ENCODE data around the gene TMEFF2.

DNA sequence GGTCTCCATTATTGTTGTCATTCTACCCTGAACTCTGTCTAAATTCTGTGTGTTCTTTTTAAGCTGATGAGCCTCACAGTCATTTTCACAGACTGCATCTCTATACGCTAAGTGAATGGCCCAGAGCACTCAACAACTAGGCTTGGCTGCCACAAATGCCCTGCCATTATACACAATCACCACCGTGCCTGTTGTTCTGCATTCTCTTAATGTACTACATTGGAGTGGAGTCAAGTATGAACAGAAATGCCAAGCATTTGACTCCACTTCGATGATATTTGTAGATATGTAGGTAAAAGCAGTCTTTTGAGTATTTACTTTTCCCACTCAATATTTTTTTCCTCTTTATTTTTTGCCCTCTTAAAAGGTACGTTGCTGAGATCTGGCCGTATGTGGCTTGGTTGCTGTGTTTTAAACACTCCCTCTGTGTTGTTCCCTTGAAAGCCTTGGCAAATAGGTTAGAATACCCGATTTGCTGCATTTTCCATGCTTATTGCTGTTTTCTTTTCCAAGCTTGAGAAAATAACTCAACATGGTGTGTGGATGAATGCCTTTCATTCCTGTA lies 36.2 kb upstream of the TMEFF2 start:
- TF ChIP-seq, protein P1, sequence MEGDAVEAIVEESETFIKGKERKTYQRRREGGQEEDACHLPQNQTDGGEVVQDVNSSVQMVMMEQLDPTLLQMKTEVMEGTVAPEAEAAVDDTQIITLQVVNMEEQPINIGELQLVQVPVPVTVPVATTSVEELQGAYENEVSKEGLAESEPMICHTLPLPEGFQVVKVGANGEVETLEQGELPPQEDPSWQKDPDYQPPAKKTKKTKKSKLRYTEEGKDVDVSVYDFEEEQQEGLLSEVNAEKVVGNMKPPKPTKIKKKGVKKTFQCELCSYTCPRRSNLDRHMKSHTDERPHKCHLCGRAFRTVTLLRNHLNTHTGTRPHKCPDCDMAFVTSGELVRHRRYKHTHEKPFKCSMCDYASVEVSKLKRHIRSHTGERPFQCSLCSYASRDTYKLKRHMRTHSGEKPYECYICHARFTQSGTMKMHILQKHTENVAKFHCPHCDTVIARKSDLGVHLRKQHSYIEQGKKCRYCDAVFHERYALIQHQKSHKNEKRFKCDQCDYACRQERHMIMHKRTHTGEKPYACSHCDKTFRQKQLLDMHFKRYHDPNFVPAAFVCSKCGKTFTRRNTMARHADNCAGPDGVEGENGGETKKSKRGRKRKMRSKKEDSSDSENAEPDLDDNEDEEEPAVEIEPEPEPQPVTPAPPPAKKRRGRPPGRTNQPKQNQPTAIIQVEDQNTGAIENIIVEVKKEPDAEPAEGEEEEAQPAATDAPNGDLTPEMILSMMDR (IDR thresholded peaks at IDR 0.05), result no peak
- no peak for TF ChIP-seq EZH2 (IDR thresholded peaks at IDR 0.05; ENCODE audit: borderline replicate concordance, insufficient read depth, low read depth, low read length, poor library complexity, severe bottlenecking)

All from B cell (primary cell).